HepG2 (cell line): ENCODE data around the gene MYO5B.

Experiments used
- EHMT2 ChIP-seq: fragments of 200-600 bp; sonication (generic); IDR thresholded peaks from 2 replicates; pipeline ENCODE4 v1.7.0; 2017; ENCODE audit warnings: antibody characterized with exemption, low read depth, low read length, borderline replicate concordance
- EP300 ChIP-seq, 3 experiments: sonication (generic) in 1 of 3; formaldehyde crosslinking in 1 of 3; IDR thresholded peaks; 2 replicates each; pipeline versions ENCODE4 v1.5.1 to v1.6.1; 2011 to 2020; ENCODE audit warnings: low read depth in 2 of 3, low read length in 2 of 3, borderline replicate concordance in 1 of 3, improper control_type of control experiment in 1 of 3, mild to moderate bottlenecking in 1 of 3, missing genetic modification reagents in 1 of 3, moderate library complexity in 1 of 3
- GATAD2A ChIP-seq: IDR thresholded peaks from 2 replicates; pipeline ENCODE4 v1.6.1; 2016
- HIC2 ChIP-seq: sonication (generic); formaldehyde crosslinking; IDR thresholded peaks from 2 replicates; pipeline ENCODE4 v1.9.0; 2022; ENCODE audit warnings: low read depth, missing genetic modification reagents
- KDM6A ChIP-seq: IDR thresholded peaks from 2 replicates; pipeline ENCODE4 v1.6.1; 2016; ENCODE audit warnings: low read depth
- MEF2D ChIP-seq: sonication (generic); formaldehyde crosslinking; IDR thresholded peaks from 2 replicates; pipeline ENCODE4 v1.5.1; 2020; ENCODE audit warnings: mild to moderate bottlenecking, missing genetic modification reagents
- ZBTB2 ChIP-seq: sonication (generic); formaldehyde crosslinking; IDR thresholded peaks from 2 replicates; pipeline ENCODE4 v1.8.0; 2022; ENCODE audit warnings: low read depth, missing genetic modification reagents
- ZNF382 ChIP-seq: sonication (generic); formaldehyde crosslinking; IDR thresholded peaks from 2 replicates; pipeline ENCODE4 v1.5.0; 2020; ENCODE audit warnings: missing genetic modification reagents, mild to moderate bottlenecking, borderline replicate concordance
- TF ChIP-seq, protein P1 (sequence below): sonication (generic); formaldehyde crosslinking; IDR thresholded peaks from 2 replicates; pipeline ENCODE4 v1.8.1; 2022; ENCODE audit warnings: low read depth, mild to moderate bottlenecking, missing genetic modification reagents
- TF ChIP-seq, protein P2 (sequence below): sonication (generic); formaldehyde crosslinking; IDR thresholded peaks from 2 replicates; pipeline ENCODE4 v1.4.0; 2020; ENCODE audit warnings: missing genetic modification reagents

GRCh38 chr18:50131591-50131990, 63.4 kb downstream of the MYO5B start:
- TF ChIP-seq EHMT2 (no peak), ZNF382 (CRISPR knock-in tag) (no peak), MEF2D (CRISPR knock-in tag) (no peak), GATAD2A (CRISPR knock-in tag) (no peak), EP300 (IDR thresholded peaks at IDR 0.05; ENCODE audit: low read depth in 2 of 2, low read length in 2 of 2) (no peak), EP300 (CRISPR knock-in tag; IDR thresholded peaks at IDR 0.05; ENCODE audit: borderline replicate concordance) (no peak), ZBTB2 (CRISPR knock-in tag) (no peak), KDM6A (CRISPR knock-in tag) (no peak), HIC2 (no peak)
- TF ChIP-seq, protein P1, sequence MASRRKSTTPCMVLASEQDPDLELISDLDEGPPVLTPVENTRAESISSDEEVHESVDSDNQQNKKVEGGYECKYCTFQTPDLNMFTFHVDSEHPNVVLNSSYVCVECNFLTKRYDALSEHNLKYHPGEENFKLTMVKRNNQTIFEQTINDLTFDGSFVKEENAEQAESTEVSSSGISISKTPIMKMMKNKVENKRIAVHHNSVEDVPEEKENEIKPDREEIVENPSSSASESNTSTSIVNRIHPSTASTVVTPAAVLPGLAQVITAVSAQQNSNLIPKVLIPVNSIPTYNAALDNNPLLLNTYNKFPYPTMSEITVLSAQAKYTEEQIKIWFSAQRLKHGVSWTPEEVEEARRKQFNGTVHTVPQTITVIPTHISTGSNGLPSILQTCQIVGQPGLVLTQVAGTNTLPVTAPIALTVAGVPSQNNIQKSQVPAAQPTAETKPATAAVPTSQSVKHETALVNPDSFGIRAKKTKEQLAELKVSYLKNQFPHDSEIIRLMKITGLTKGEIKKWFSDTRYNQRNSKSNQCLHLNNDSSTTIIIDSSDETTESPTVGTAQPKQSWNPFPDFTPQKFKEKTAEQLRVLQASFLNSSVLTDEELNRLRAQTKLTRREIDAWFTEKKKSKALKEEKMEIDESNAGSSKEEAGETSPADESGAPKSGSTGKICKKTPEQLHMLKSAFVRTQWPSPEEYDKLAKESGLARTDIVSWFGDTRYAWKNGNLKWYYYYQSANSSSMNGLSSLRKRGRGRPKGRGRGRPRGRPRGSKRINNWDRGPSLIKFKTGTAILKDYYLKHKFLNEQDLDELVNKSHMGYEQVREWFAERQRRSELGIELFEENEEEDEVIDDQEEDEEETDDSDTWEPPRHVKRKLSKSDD (CRISPR knock-in tag), result no peak
- TF ChIP-seq, protein P2, sequence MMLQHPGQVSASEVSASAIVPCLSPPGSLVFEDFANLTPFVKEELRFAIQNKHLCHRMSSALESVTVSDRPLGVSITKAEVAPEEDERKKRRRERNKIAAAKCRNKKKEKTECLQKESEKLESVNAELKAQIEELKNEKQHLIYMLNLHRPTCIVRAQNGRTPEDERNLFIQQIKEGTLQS, result no peak
